Gastrocnemius medialis (tissue), 4 donors: ENCODE data around the gene HFM1. TPM values are rescaled to one million over a fixed set of nuclear protein-coding genes. Genes with fewer than 3 reads are reported as not detected.
"Not testable (repeated sequence)": the region's sequence is repeated elsewhere in the genome, so short reads cannot be mapped to it uniquely, and the experiment has no call there.

Experiments
- ATAC-seq, 2 donors: fragments of 150-250 bp; one replicate each; pipeline ENCODE4 v1.9.1; 2016
- DNase-seq, 2 donors: peaks; one replicate each; pipeline ENCODE4 v3.0.0-alpha.2; 2019
- H3K27ac ChIP-seq, 4 donors: fragments of 200-600 bp; sonication (generic); 1 replicate in 1 of 4; 2 replicates in 3 of 4; pipeline ENCODE4 v1.5.1; 2016 to 2018; ENCODE audit warnings: mild to moderate bottlenecking in 2 of 4, moderate library complexity in 1 of 4
- H3K27me3 ChIP-seq, 3 donors: fragments of 200-600 bp; sonication (generic) in 2 of 3; 1 replicate in 1 of 3; 2 replicates in 2 of 3; pipeline versions ENCODE4 v1.5.1 to v1.6.0; 2016 to 2019; ENCODE audit warnings: mild to moderate bottlenecking in 1 of 3, moderate library complexity in 1 of 3
- H3K36me3 ChIP-seq, 2 donors: fragments of 200-600 bp; sonication (generic) in 1 of 2; one replicate each; pipeline ENCODE4 v1.5.1; 2017 to 2018
- H3K4me1 ChIP-seq, 2 donors: fragments of 200-600 bp; sonication (generic) in 1 of 2; one replicate each; pipeline ENCODE4 v1.5.1; 2016 to 2017; ENCODE audit warnings: mild to moderate bottlenecking in 2 of 2
- H3K4me3 ChIP-seq, 4 donors: fragments of 200-600 bp; sonication (generic) in 3 of 4; 1 replicate in 1 of 4; 2 replicates in 3 of 4; pipeline ENCODE4 v1.5.1; 2016 to 2019; ENCODE audit warnings: mild to moderate bottlenecking in 2 of 4
- H3K9me3 ChIP-seq, 3 donors: fragments of 200-600 bp; sonication (generic) in 2 of 3; 1 replicate in 1 of 3; 2 replicates in 2 of 3; pipeline ENCODE4 v1.5.1; 2016 to 2019
- CTCF ChIP-seq, 5 experiments: fragments of 450-650 bp in 3 of 5; fragments of 200-600 bp in 2 of 5; sonication (generic) in 2 of 5; IDR thresholded peaks in 4 of 5; conservative IDR thresholded peaks in 1 of 5; 1 replicate in 4 of 5; 2 replicates in 1 of 5; pipeline ENCODE4 v1.5.1; 2016 to 2019; ENCODE audit warnings: antibody characterized with exemption in 5 of 5, mild to moderate bottlenecking in 3 of 5, moderate library complexity in 3 of 5
- POLR2A ChIP-seq, 2 donors: fragments of 450-650 bp; IDR thresholded peaks; one replicate each; pipeline ENCODE4 v1.6.1; 2017; ENCODE audit warnings: antibody characterized with exemption in 2 of 2, mild to moderate bottlenecking in 2 of 2, moderate library complexity in 2 of 2
- in situ Hi-C, 4 donors: fragments of 200-750 bp; cut with MboI; loops; one replicate each; pipeline versions ENCODE4 v1.15.0 to v1.8.0; 2017; ENCODE audit warnings: low sequenced_read_pairs in 4 of 4
- intact Hi-C: fragments of 100-400 bp; cut with DNase I; formaldehyde crosslinking; loops from one replicate; pipeline ENCODE4 v1.15.1; 2023; ENCODE audit warnings: low total_unique reads
- total RNA-seq, 4 donors: library from RNA; depleted of rRNA; stranded (reverse); fragments of >200 nt; gene quantifications; one replicate each; pipeline versions ENCODE4 v1.1.0 to v1.2.3, GENCODE V29; 2016

Gene HFM1
- total RNA-seq, 4 donors from 2014 or later, result 0.58 to 1.9 (median 1.4) TPM

- in situ Hi-C loops (loop anchor here in 1 of 4 donors (25.0 kb wide), 1 partner anchor 651 kb away; the partner anchor contains the start of gene BRDT), intact Hi-C loops (loop anchor here (10.0 kb wide), 1 partner anchor 218 kb away; the partner anchor contains the start of gene CDC7)
These were observed 118.2 kb downstream of the HFM1 start for GRCh38 chr1:91286259-91286961.

GRCh38 chr1:91283421-91283726 is 121.3 kb downstream of the HFM1 start:
- intact Hi-C loops, result loop anchor here (2.0 to 10.0 kb wide), 4 partner anchors 119 to 1007 kb away; partner anchors contain the start of gene CDC7
- TF ChIP-seq CTCF (IDR thresholded peaks at IDR 0.05 in 4 of 5, conservative IDR thresholded peaks at IDR 0.05 in 1 of 5), result no peak
- TF ChIP-seq POLR2A (IDR thresholded peaks at IDR 0.05), result no peak

More at GRCh38 chr1:91286259-91286961, 118.2 kb downstream of the HFM1 start:
- H3K36me3 ChIP-seq, ATAC-seq, DNase-seq, H3K27me3 ChIP-seq, H3K9me3 ChIP-seq, H3K4me3 ChIP-seq, H3K27ac ChIP-seq: not testable (repeated sequence)
- peaks cover 9 to 13% of the 10 kb centered on the region in 2 donors for H3K4me1 ChIP-seq

GRCh38 chr1:91282695-91283420 is 121.8 kb downstream of the HFM1 start:
- Histone ChIP-seq H3K4me1 (peaks cover 9 to 13% of the 10 kb centered on the region in 2 donors), H3K27me3 (no peaks in the 10 kb centered on the region), H3K36me3 (no peaks in the 10 kb centered on the region), H3K27ac (peak overlapping the region; percentile 33 to 58 (median 46)), H3K4me3 (peak overlapping the region; percentile 22 to 44 (median 32)), H3K9me3 (no peaks in the 10 kb centered on the region)
- TF ChIP-seq CTCF (IDR thresholded peaks at IDR 0.05 in 4 of 5, conservative IDR thresholded peaks at IDR 0.05 in 1 of 5), result peak; percentile 59 to 87 (median 80)
- TF ChIP-seq POLR2A (IDR thresholded peaks at IDR 0.05), result no peak
- intact Hi-C loops, result loop anchor here (2.0 to 10.0 kb wide), 4 partner anchors 120 to 1008 kb away; partner anchors contain the start of gene CDC7
- peak; percentile 41 to 47 for DNase-seq
- in situ Hi-C loops, result loop anchor here in 1 of 4 donors (25.0 kb wide), 1 partner anchor 654 kb away; the partner anchor contains the start of gene BRDT
- peak; percentile 86 for ATAC-seq

More at GRCh38 chr1:91283421-91283726, 121.3 kb downstream of the HFM1 start:
- ATAC-seq, result peak in 1 of 2 donors; percentile 35
- Histone ChIP-seq H3K9me3 (no peaks in the 10 kb centered on the region), H3K27ac (peak overlapping the region; percentile 33 to 58 (median 46)), H3K36me3 (no peaks in the 10 kb centered on the region), H3K27me3 (no peaks in the 10 kb centered on the region), H3K4me3 (no peak overlapping the region), H3K4me1 (peaks cover 9 to 13% of the 10 kb centered on the region in 2 donors)
- in situ Hi-C loops, result loop anchor here in 1 of 4 donors (25.0 kb wide), 1 partner anchor 654 kb away; the partner anchor contains the start of gene BRDT
- DNase-seq, result no peak

GRCh38 chr1:91281782-91282181 is 122.9 kb downstream of the HFM1 start:
- Histone ChIP-seq H3K9me3 (no peaks in the 10 kb centered on the region), H3K36me3 (no peaks in the 10 kb centered on the region), H3K4me3 (no peak overlapping the region), H3K27me3 (no peaks in the 10 kb centered on the region), H3K27ac (no peak overlapping the region), H3K4me1 (peaks cover 9 to 13% of the 10 kb centered on the region in 2 donors)
- in situ Hi-C loops, result loop anchor here in 1 of 4 donors (25.0 kb wide), 1 partner anchor 656 kb away; the partner anchor contains the start of gene BRDT
- DNase-seq (no peak), ATAC-seq (no peak)
- no peak for TF ChIP-seq CTCF (IDR thresholded peaks at IDR 0.05 in 4 of 5, conservative IDR thresholded peaks at IDR 0.05 in 1 of 5)
- no peak for TF ChIP-seq POLR2A (IDR thresholded peaks at IDR 0.05)
- intact Hi-C loops, result loop anchor here (2.0 to 10.0 kb wide), 4 partner anchors 121 to 1009 kb away; partner anchors contain the start of gene CDC7
